ENCODE measurements around the gene EHBP1.

EHBP1 gene

GRCh38 chr2:63051795-63052333 lies 346.4 kb downstream of the EHBP1 start:
- DNase-seq (ENCODE audit: low read depth), result no peak

- DNase-seq (ENCODE audit: low read depth), result no peak
Measured at GRCh38 chr2:63052411-63053080, 347.0 kb downstream of the EHBP1 start.

- DNase-seq (ENCODE audit: low read depth), result no peak
Measured at GRCh38 chr2:63053081-63053888, 347.8 kb downstream of the EHBP1 start.

GRCh38 chr2:63053889-63054602 lies 348.5 kb downstream of the EHBP1 start:
- DNase-seq (ENCODE audit: low read depth), result no peak

GRCh38 chr2:63054841-63055225 lies 349.3 kb downstream of the EHBP1 start:
- DNase-seq (ENCODE audit: low read depth), result no peak

GRCh38 chr2:63055226-63056106 lies 350.0 kb downstream of the EHBP1 start:
- no peak for DNase-seq (ENCODE audit: low read depth)

GRCh38 chr2:63056107-63057050 lies 350.9 kb downstream of the EHBP1 start:
- no peak for DNase-seq (ENCODE audit: low read depth)

GRCh38 chr2:63057249-63058143 lies 352.0 kb downstream of the EHBP1 start:
- DNase-seq (ENCODE audit: low read depth), result no peak

GRCh38 chr2:63058144-63058920 lies 352.8 kb downstream of the EHBP1 start:
- DNase-seq (ENCODE audit: low read depth), result no peak

- no peak for DNase-seq (ENCODE audit: low read depth)
Measured at GRCh38 chr2:63058921-63059792, 353.6 kb downstream of the EHBP1 start.

GRCh38 chr2:63059793-63060471 lies 354.4 kb downstream of the EHBP1 start:
- DNase-seq (ENCODE audit: low read depth), result no peak

GRCh38 chr2:63060472-63060991 lies 355.0 kb downstream of the EHBP1 start:
- no peak for DNase-seq (ENCODE audit: low read depth)

- no peak for DNase-seq (ENCODE audit: low read depth)
Measured at GRCh38 chr2:63064197-63064596, 358.7 kb downstream of the EHBP1 start.

GRCh38 chr2:63064661-63065060 lies 359.1 kb downstream of the EHBP1 start:
- no peak for DNase-seq (ENCODE audit: low read depth)

GRCh38 chr2:63066265-63066664 lies 360.8 kb downstream of the EHBP1 start:
- DNase-seq (ENCODE audit: low read depth), result no peak

GRCh38 chr2:63066838-63067237 lies 361.3 kb downstream of the EHBP1 start:
- DNase-seq (ENCODE audit: low read depth), result no peak

- no peak for DNase-seq (ENCODE audit: low read depth)
Measured at GRCh38 chr2:63071664-63072063, 366.2 kb downstream of the EHBP1 start.

All from stimulated activated CD8-positive, alpha-beta memory T cell treated with anti-CD3 and anti-CD28 coated beads, Interleukin-15, amount 100 ng/mL, for 24 hours (primary cell).